ENCODE measurements around the gene KMT5C.
A peak's percentile ranks its signal among the peaks of the same experiment; 100 is the strongest.

The KMT5C gene

DNA sequence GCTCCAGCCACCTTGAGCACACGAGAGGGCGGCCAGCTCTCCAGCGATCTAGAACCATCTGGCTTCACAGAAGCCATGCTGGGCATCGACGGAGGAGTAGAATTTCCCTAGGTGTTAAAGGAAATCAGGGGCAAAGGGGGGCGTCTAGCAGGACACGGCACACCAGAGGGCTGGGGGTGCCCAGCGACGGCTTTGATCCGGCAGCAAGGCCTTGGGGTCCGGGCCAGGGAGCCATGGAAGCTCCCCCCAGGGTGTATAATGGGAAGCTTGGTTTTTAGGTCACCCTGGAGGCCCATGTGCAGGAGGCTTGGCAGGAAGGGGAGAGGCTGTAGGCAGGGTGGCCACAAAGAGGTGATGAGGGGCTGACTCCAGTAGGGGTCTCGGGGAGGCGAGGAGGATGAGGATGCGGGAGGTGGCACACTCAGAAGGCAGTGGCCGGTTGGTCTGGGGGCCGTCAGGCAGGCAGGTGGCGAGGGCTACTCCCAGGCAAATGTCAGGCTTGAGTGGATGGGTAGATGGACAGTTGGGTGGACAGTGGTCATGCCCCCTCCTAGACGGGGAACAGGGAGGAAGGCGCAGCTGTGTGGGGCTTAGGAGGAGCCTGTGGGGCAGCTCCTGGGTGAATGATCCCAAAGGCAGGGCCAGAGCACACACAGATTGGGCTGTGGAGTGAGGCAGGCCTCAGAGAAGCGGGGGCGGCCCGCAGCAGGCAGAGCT, 5.6 kb downstream of the KMT5C start:
- H3K27me3 Mint-ChIP-seq: peaks cover 2% of the 10 kb centered on the region
- ATAC-seq (replicated peaks; ENCODE audit: extremely low read depth, poor library complexity, severe bottlenecking) (no peak), DNase-seq (ENCODE audit: low spot score in 2 of 2) (no peak)
- peaks cover 7% of the 10 kb centered on the region for H3K36me3 Mint-ChIP-seq (ENCODE audit: insufficient read depth)
- H3K4me1 Mint-ChIP-seq: peaks cover 23% of the 10 kb centered on the region
- peak overlapping the region; percentile 38 for H3K27ac Mint-ChIP-seq (ENCODE audit: low read depth)
- no peaks in the 10 kb centered on the region for H3K9me3 Mint-ChIP-seq
- no peak overlapping the region for H3K4me3 Mint-ChIP-seq

- Mint-ChIP-seq H3K4me1 (peaks cover 15% of the 10 kb centered on the region), H3K27me3 (peaks cover 10% of the 10 kb centered on the region), H3K27ac (ENCODE audit: low read depth) (no peak overlapping the region), H3K9me3 (no peaks in the 10 kb centered on the region), H3K4me3 (no peak overlapping the region), H3K36me3 (ENCODE audit: insufficient read depth) (peaks cover 4% of the 10 kb centered on the region)
- ATAC-seq (replicated peaks; ENCODE audit: extremely low read depth, poor library complexity, severe bottlenecking) (no peak), DNase-seq (ENCODE audit: low spot score in 2 of 2) (no peak)
Measured at GRCh38 chr19:55345818-55346724, 6.4 kb downstream of the KMT5C start.

DNA sequence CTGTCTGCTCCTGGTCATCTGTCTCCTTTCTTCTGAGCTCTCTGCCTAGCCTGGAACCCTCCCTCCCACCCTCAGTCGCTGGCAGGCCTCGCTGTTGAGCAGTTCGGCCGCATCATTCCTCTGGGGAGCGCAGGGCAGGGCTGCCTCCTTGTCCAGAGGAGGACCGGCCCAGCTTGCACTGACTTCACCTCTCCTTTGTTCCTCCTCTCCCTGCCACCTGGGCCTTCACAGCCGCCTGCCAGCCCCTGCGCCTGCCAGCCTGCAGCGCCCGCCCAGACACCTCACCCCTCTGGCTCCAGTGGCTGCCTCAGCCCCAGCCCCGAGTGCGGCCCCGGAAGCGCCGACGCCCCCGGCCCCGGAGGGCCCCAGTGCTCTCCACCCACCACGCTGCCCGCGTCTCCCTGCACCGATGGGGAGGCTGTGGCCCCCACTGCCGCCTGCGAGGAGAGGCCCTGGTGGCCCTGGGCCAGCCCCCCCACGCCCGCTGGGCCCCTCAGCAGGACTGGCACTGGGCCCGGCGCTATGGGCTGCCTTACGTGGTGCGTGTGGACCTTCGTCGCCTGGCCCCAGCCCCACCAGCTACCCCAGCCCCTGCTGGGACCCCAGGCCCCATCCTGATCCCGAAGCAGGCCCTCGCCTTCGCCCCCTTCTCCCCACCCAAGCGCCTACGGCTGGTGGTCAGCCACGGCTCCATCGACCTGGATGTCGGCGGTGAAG, 7.2 kb downstream of the KMT5C start:
- no peaks in the 10 kb centered on the region for H3K9me3 Mint-ChIP-seq
- ATAC-seq (replicated peaks; ENCODE audit: extremely low read depth, poor library complexity, severe bottlenecking) (no peak), DNase-seq (ENCODE audit: low spot score in 2 of 2) (no peak)
- H3K4me3 Mint-ChIP-seq: no peak overlapping the region
- peaks cover 5% of the 10 kb centered on the region for H3K36me3 Mint-ChIP-seq (ENCODE audit: insufficient read depth)
- peaks cover 18% of the 10 kb centered on the region for H3K27me3 Mint-ChIP-seq
- H3K4me1 Mint-ChIP-seq: peaks cover 14% of the 10 kb centered on the region
- no peak overlapping the region for H3K27ac Mint-ChIP-seq (ENCODE audit: low read depth)

DNA sequence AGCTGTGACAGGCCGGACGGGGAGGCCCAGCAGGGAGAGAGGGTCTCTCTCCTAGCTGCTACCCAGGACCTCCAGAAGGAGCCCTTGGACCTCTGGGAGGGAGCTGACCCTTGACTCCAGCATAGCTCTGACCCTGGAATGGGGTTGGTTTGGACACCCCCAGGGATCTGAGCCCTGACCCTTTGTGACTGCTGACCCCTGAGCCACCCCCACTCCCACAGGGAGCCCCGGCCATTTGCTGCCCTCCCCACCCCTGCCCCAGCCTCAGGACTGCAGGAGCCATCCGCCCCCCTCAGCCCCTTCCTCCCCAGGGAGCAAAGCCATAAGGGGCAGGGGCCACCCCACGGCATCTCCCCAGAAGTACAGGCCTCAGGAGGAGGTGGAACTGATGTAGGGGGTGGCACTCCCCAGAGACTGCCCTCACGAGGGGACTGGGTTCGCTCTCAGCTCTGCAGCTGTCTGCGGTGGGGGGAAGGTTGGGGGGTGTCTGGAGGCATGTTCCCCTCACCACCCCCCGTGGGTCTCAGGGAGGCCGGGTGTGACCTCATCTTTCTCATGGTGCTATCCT, 7.8 kb downstream of the KMT5C start:
- Mint-ChIP-seq H3K27me3 (peaks cover 25% of the 10 kb centered on the region), H3K4me1 (peaks cover 20% of the 10 kb centered on the region), H3K27ac (ENCODE audit: low read depth) (peak overlapping the region; percentile 82), H3K36me3 (ENCODE audit: insufficient read depth) (peaks cover 5% of the 10 kb centered on the region), H3K9me3 (no peaks in the 10 kb centered on the region), H3K4me3 (no peak overlapping the region)
- DNase-seq (ENCODE audit: low spot score in 2 of 2) (no peak), ATAC-seq (replicated peaks; ENCODE audit: extremely low read depth, poor library complexity, severe bottlenecking) (no peak)

- H3K4me3 Mint-ChIP-seq: no peak overlapping the region
Measured at GRCh38 chr19:55348317-55349034, 8.8 kb downstream of the KMT5C start.

DNA sequence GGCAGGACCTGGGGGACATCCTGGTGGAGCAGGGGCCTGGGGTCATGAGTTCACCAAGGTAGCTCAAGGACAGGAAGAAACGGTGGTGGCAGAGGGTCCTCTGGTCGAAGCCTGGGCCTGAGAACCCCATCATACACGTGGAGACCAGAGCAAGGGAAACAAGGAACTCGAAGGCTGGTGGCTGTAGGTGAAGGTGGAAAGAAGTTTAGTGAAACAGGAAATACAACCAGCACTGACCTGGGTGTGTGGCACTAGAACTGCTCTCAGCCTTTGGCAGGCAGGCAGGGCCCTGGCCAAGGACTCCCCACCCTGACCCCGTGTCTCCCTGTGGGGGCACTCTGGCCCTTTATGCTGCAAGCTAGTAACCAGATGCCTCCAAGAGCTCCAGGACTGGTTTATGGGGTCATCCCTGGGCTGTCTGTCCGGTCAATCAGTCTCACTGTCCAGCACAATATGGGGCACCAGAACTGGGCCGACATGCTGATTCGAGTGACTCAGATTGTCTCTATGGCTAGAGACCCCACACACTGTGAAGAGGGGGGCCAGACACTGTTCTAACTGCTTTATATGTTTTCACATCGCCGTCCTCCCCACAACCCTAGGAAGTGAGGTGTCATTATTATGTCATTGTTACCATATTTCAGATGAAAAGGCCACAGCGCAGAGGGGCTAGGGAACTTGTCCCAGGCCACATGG, 11.1 kb downstream of the KMT5C start:
- peaks cover 1% of the 10 kb centered on the region for H3K36me3 Mint-ChIP-seq (ENCODE audit: insufficient read depth)
- no peak overlapping the region for H3K4me3 Mint-ChIP-seq
- no peak for DNase-seq (ENCODE audit: low spot score in 2 of 2)
- no peak for ATAC-seq (replicated peaks; ENCODE audit: extremely low read depth, poor library complexity, severe bottlenecking)
- H3K27me3 Mint-ChIP-seq: peaks cover 48% of the 10 kb centered on the region
- H3K9me3 Mint-ChIP-seq: no peaks in the 10 kb centered on the region
- no peak overlapping the region for H3K27ac Mint-ChIP-seq (ENCODE audit: low read depth)
- peaks cover 26% of the 10 kb centered on the region for H3K4me1 Mint-ChIP-seq

More at GRCh38 chr19:55348317-55349034, 8.8 kb downstream of the KMT5C start:
- Mint-ChIP-seq H3K27ac (ENCODE audit: low read depth) (peak overlapping the region; percentile 82), H3K9me3 (no peaks in the 10 kb centered on the region), H3K36me3 (ENCODE audit: insufficient read depth) (peaks cover 5% of the 10 kb centered on the region), H3K27me3 (peaks cover 34% of the 10 kb centered on the region), H3K4me1 (peaks cover 30% of the 10 kb centered on the region)
- ATAC-seq (replicated peaks; ENCODE audit: extremely low read depth, poor library complexity, severe bottlenecking): no peak
- DNase-seq (ENCODE audit: low spot score in 2 of 2): no peak

DNA sequence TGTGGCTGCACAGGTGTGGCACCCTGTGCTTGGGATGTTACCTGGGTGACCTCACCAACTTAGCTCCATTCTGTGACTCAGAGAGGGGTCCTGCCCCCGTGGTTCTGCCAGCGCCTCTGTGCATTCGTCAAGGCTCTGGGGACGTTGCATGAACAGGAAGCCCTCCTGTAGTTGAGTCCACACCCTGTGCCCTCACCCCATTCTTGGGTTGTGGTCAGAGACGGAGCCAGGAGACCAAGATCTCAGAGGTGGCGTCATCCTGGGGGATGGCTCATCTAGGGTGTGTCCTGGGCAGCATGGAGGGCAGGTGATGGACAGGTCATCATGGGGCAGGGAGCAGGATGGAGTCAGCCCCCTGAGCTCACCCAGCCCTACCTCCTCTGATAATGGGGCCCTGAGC, 12.4 kb downstream of the KMT5C start:
- Mint-ChIP-seq H3K27me3 (peaks cover 58% of the 10 kb centered on the region), H3K36me3 (ENCODE audit: insufficient read depth) (peaks cover 3% of the 10 kb centered on the region), H3K9me3 (no peaks in the 10 kb centered on the region), H3K27ac (ENCODE audit: low read depth) (no peak overlapping the region), H3K4me1 (peaks cover 26% of the 10 kb centered on the region), H3K4me3 (peak overlapping the region; percentile 36)
- no peak for ATAC-seq (replicated peaks; ENCODE audit: extremely low read depth, poor library complexity, severe bottlenecking)
- DNase-seq (ENCODE audit: low spot score in 2 of 2): no peak

- Mint-ChIP-seq H3K27me3 (peaks cover 64% of the 10 kb centered on the region), H3K36me3 (ENCODE audit: insufficient read depth) (peaks cover 3% of the 10 kb centered on the region), H3K4me3 (peak overlapping the region; percentile 73), H3K4me1 (peaks cover 26% of the 10 kb centered on the region), H3K27ac (ENCODE audit: low read depth) (peak overlapping the region; percentile 25), H3K9me3 (no peaks in the 10 kb centered on the region)
- no peak for DNase-seq (ENCODE audit: low spot score in 2 of 2)
- no peak for ATAC-seq (replicated peaks; ENCODE audit: extremely low read depth, poor library complexity, severe bottlenecking)
Measured at GRCh38 chr19:55352549-55353145, 13.0 kb downstream of the KMT5C start.

- H3K9me3 Mint-ChIP-seq: no peaks in the 10 kb centered on the region
- H3K36me3 Mint-ChIP-seq (ENCODE audit: insufficient read depth): peaks cover 3% of the 10 kb centered on the region
- H3K27me3 Mint-ChIP-seq: peaks cover 71% of the 10 kb centered on the region
- DNase-seq (ENCODE audit: low spot score in 2 of 2): no peak
- peak overlapping the region; percentile 25 for H3K27ac Mint-ChIP-seq (ENCODE audit: low read depth)
- peak overlapping the region; percentile 73 for H3K4me3 Mint-ChIP-seq
- no peak for ATAC-seq (replicated peaks; ENCODE audit: extremely low read depth, poor library complexity, severe bottlenecking)
- peaks cover 26% of the 10 kb centered on the region for H3K4me1 Mint-ChIP-seq
Measured at GRCh38 chr19:55353356-55353802, 13.7 kb downstream of the KMT5C start.

DNA sequence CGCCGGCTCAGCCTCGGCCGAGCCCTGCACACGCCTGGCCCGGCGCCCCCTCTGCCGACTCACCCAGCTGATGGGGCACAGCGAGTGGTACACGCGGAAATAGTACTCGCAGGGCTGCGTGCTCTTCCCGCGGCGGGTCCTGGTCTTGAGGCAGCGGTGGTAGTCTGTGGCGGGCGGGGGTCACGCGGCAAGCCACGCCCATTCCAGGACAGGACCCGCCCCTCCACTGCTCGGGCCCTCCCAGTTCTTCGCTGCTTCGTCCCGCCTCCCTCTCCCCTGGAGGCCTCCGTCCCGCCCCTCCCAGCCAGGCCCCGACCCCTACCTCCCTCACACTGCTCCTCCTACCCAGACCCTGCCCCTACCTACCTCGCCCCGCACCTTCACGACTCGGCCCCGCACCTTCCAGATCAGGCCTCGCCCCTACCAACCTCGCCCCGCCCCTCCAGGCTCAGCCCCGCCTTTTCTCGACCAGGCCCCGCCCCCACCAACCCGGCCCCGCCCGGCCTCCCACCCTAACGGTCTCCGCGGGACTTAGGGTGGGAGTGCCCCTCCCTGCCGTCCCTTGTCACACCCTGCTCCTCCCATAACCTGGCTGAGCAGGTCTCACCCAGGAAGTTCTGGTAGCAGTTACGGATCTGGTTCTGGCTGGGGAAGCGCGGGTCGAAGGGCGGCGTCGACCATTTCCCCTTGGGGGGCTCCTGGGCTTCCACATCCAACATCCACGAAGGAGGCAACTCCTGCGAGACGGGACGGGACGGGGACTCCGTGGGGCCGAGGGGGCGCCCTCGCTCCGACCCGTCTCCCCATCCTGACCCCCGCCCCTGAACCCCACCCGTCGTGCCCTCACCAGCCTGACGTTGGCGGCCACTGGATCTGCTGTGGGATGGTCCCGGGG, 14.4 kb downstream of the KMT5C start:
- peaks cover 72% of the 10 kb centered on the region for H3K27me3 Mint-ChIP-seq
- peaks cover 3% of the 10 kb centered on the region for H3K36me3 Mint-ChIP-seq (ENCODE audit: insufficient read depth)
- peak overlapping the region; percentile 73 for H3K4me3 Mint-ChIP-seq
- peaks cover 26% of the 10 kb centered on the region for H3K4me1 Mint-ChIP-seq
- H3K9me3 Mint-ChIP-seq: no peaks in the 10 kb centered on the region
- ATAC-seq (replicated peaks; ENCODE audit: extremely low read depth, poor library complexity, severe bottlenecking) (peak; percentile 47), DNase-seq (ENCODE audit: low spot score in 2 of 2) (peak in 1 of 2 donors; percentile 59)
- peak overlapping the region; percentile 25 for H3K27ac Mint-ChIP-seq (ENCODE audit: low read depth)
